B cell (primary cell): Measurements from ENCODE around the gene KIF7.

Experiments
- CTCF ChIP-seq: fragments of 200-600 bp; IDR thresholded peaks from one replicate; pipeline ENCODE4 v1.8.0; 2022; ENCODE audit warnings: antibody characterized with exemption, mild to moderate bottlenecking
- EZH2 ChIP-seq: IDR thresholded peaks from 2 replicates; pipeline ENCODE4 v1.6.1; 2012; ENCODE audit warnings: borderline replicate concordance, low read depth, mild to moderate bottlenecking, moderate library complexity, low read length; ENCODE audit not compliant: insufficient read depth, poor library complexity, severe bottlenecking

- TF ChIP-seq CTCF (no peak), EZH2 (no peak)
Observed at GRCh38 chr15:89679212-89679611, 23.9 kb upstream of the KIF7 start, which contains the start of gene PLIN1.
